BE2C (cell line): ENCODE measurements around the gene MYH13.

Experiments used
- DNase-seq: peaks from one replicate; pipeline ENCODE4 v3.0.0-alpha.2; 2020
- H3K27me3 ChIP-seq: fragments of 250-450 bp; sonication (Bioruptor Pico); 2 replicates; pipeline ENCODE4 v1.5.1; 2020; ENCODE audit warnings: mild to moderate bottlenecking
- H3K36me3 ChIP-seq: fragments of 250-450 bp; sonication (Bioruptor Pico); 2 replicates; pipeline ENCODE4 v1.5.1; 2020; ENCODE audit warnings: mild to moderate bottlenecking
- H3K4me1 ChIP-seq: fragments of 250-450 bp; sonication (Bioruptor Pico); 2 replicates; pipeline ENCODE4 v1.5.1; 2020
- H3K4me3 ChIP-seq: 2 replicates; pipeline ENCODE4 v1.5.1; 2011; ENCODE audit warnings: low read depth, low read length
- H3K9me3 ChIP-seq: fragments of 250-450 bp; sonication (Bioruptor Pico); 2 replicates; pipeline ENCODE4 v1.5.1; 2020
- TF ChIP-seq, protein P1 (sequence below): IDR thresholded peaks from 2 replicates; pipeline ENCODE4 v1.5.1; 2012; ENCODE audit warnings: mild to moderate bottlenecking, low read depth, low read length

The MYH13 gene

DNA sequence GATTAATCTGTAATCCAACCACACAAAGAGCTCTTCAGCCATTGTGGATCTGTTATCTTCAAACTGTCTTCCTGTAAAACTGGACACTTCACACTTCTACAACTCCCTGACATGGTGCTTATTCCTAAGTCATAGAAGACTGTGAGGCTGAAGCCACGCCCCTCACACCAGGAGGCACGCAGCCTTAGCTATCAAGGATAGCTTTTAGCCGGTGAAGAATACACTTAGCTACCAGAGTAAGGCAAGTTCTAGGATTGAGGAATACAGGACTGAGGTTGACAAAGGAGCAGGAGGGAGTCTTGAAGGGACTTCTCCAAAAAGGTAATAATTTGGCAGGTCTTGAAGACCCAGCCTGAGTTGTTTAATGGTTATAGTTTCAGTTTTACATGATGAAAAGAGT lies 94.6 kb downstream of the MYH13 start:
- no peak for DNase-seq
- Histone ChIP-seq H3K4me1 (no peaks in the 10 kb centered on the region), H3K27me3 (no peaks in the 10 kb centered on the region), H3K36me3 (no peaks in the 10 kb centered on the region), H3K9me3 (no peaks in the 10 kb centered on the region), H3K4me3 (no peak overlapping the region)
- TF ChIP-seq, protein P1, sequence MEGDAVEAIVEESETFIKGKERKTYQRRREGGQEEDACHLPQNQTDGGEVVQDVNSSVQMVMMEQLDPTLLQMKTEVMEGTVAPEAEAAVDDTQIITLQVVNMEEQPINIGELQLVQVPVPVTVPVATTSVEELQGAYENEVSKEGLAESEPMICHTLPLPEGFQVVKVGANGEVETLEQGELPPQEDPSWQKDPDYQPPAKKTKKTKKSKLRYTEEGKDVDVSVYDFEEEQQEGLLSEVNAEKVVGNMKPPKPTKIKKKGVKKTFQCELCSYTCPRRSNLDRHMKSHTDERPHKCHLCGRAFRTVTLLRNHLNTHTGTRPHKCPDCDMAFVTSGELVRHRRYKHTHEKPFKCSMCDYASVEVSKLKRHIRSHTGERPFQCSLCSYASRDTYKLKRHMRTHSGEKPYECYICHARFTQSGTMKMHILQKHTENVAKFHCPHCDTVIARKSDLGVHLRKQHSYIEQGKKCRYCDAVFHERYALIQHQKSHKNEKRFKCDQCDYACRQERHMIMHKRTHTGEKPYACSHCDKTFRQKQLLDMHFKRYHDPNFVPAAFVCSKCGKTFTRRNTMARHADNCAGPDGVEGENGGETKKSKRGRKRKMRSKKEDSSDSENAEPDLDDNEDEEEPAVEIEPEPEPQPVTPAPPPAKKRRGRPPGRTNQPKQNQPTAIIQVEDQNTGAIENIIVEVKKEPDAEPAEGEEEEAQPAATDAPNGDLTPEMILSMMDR, result no peak

DNA sequence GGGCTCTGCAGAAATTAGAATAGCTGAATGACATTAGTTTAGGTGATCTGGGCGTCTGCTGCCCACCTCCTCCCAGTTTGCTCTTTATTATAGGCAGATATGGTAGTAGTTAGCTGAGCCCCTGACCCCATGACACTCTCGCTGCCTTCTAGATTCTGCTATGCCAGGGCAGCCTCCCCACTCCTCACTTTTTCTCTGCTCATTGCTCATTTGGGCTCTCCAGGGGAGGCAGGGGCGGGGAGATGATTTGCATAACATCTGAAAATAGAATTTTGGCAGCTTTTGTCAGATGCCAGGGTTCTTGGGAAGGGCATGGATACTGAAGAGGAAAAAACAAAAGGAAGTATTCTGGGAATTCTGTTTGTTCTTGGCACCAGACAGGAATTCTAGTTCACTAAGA lies 96.4 kb downstream of the MYH13 start:
- H3K9me3 ChIP-seq, result no peaks in the 10 kb centered on the region
- H3K36me3 ChIP-seq, result no peaks in the 10 kb centered on the region
- no peaks in the 10 kb centered on the region for H3K27me3 ChIP-seq
- DNase-seq, result no peak
- TF ChIP-seq, protein P1, result no peak
- no peaks in the 10 kb centered on the region for H3K4me1 ChIP-seq
- H3K4me3 ChIP-seq, result no peak overlapping the region

DNA sequence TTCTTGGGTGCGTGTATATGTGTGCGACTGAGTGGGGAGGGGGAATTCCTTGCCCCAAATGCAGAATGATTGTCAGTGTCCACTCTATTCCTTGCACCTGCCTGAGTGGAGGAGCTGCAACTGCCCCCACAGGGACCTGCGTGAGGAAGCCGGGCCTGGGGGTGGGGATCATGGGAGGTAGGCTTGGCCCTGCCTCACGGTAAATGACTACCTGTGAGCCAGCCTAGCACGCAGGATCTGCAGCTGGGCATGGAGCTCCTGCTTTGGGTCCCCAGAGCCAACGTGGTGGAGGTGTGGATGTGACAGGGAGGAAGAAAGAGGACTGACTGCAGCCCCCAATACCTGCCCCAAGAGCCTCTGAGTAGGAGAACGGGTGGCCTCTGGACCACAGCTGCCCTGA lies 97.4 kb downstream of the MYH13 start:
- Histone ChIP-seq H3K27me3 (no peaks in the 10 kb centered on the region), H3K36me3 (no peaks in the 10 kb centered on the region), H3K4me3 (no peak overlapping the region), H3K4me1 (no peaks in the 10 kb centered on the region), H3K9me3 (no peaks in the 10 kb centered on the region)
- TF ChIP-seq, protein P1, result no peak
- DNase-seq, result no peak

DNA sequence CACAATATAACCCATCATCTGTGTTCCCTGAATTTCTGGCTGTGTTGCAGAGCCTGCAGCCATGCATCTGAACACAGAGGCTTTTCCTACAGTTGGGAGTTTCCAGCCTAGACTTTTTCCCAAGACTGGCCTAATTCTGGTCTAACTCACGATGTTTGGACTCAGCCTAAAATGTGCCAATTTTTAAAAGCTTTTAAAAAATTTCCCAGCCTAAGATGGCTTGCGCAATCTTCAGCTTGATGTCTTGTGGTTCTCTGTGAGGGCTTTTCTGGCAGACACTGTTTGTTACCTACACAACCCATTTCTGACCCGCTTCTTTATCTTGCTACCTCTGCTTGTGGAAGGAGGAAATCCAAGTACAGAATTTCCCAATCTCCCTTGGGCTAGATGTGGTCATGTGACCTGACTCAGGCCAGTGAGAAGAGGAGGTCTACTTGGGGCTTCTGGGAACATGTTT lies 101.7 kb downstream of the MYH13 start:
- H3K27me3 ChIP-seq, result no peaks in the 10 kb centered on the region
- H3K4me1 ChIP-seq, result no peaks in the 10 kb centered on the region
- no peaks in the 10 kb centered on the region for H3K9me3 ChIP-seq
- no peak for DNase-seq
- H3K36me3 ChIP-seq, result no peaks in the 10 kb centered on the region
- TF ChIP-seq, protein P1, result no peak
- H3K4me3 ChIP-seq, result no peak overlapping the region

DNA sequence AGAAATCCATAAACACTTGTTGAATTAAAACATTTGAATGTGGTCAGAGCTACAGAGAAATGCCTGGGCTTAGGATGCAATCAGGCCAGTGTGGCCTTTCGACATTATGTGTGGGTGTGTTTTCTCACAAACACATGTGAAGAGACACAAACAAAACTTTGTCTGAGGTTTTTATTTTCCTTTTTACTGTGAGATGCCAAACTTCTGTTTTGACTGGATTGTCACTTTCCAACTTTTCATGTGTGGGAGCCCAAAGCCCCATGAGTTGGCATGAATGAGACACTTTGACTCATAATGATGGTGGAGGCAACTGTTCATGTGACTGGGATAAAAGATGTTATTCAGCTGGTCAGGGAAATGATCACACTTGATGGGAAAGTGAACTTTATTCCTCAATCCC lies 102.5 kb downstream of the MYH13 start:
- H3K27me3 ChIP-seq, result no peaks in the 10 kb centered on the region
- no peaks in the 10 kb centered on the region for H3K4me1 ChIP-seq
- DNase-seq, result no peak
- H3K36me3 ChIP-seq, result no peaks in the 10 kb centered on the region
- H3K9me3 ChIP-seq, result no peaks in the 10 kb centered on the region
- no peak overlapping the region for H3K4me3 ChIP-seq
- TF ChIP-seq, protein P1, result no peak

DNA sequence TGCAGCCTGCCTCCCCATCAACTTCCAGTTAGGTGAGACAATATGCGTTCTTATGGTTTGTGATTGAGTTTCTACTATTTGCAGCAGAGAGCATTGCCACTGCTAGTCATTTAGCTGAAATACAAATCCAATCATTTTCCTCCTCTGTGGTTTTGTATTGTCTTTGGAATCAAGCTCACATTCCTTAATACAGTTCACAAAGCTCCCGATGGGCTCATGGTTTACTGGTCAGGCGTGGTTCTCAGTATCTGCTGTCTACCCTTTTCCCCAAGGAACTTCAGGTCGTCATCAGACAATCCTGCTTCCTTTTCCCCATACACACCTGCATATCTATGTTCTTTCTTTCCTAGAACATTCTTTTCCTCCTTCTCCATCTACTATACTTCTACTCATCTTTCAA lies 104.8 kb downstream of the MYH13 start:
- TF ChIP-seq, protein P1, result no peak
- H3K4me1 ChIP-seq, result no peaks in the 10 kb centered on the region
- no peak overlapping the region for H3K4me3 ChIP-seq
- no peaks in the 10 kb centered on the region for H3K36me3 ChIP-seq
- no peaks in the 10 kb centered on the region for H3K9me3 ChIP-seq
- no peak for DNase-seq
- no peaks in the 10 kb centered on the region for H3K27me3 ChIP-seq
